Endothelial cell (in vitro differentiated cells): ENCODE data around the gene NXPE4. TPM values are rescaled to one million over a fixed set of nuclear protein-coding genes. Genes with fewer than 3 reads are reported as not detected.
"Not testable (repeated sequence)": the region's sequence is repeated elsewhere in the genome, so short reads cannot be mapped to it uniquely, and the experiment has no call there.

Source experiments
- DNase-seq: peaks from one replicate; pipeline ENCODE4 v3.0.0; 2021; ENCODE audit warnings: low spot score
- H3K27ac Mint-ChIP-seq: one replicate; pipeline ENCODE4 v1.8.0; 2021; ENCODE audit warnings: mixed read lengths, inconsistent platforms; ENCODE audit not compliant: unreplicated experiment
- H3K27me3 Mint-ChIP-seq: one replicate; pipeline ENCODE4 v1.8.0; 2021; ENCODE audit warnings: mild to moderate bottlenecking, moderate library complexity, mixed read lengths, inconsistent platforms; ENCODE audit not compliant: unreplicated experiment
- H3K36me3 Mint-ChIP-seq: one replicate; pipeline ENCODE4 v1.8.0; 2021; ENCODE audit warnings: mild to moderate bottlenecking, low read depth, mixed read lengths, inconsistent platforms; ENCODE audit not compliant: unreplicated experiment
- H3K4me1 Mint-ChIP-seq: one replicate; pipeline ENCODE4 v1.8.0; 2021; ENCODE audit warnings: mild to moderate bottlenecking, mixed read lengths, inconsistent platforms; ENCODE audit not compliant: unreplicated experiment
- H3K4me3 Mint-ChIP-seq: one replicate; pipeline ENCODE4 v1.8.0; 2021; ENCODE audit warnings: mild to moderate bottlenecking, mixed read lengths, inconsistent platforms; ENCODE audit not compliant: unreplicated experiment
- H3K9me3 Mint-ChIP-seq: one replicate; pipeline ENCODE4 v1.8.0; 2021; ENCODE audit warnings: mixed read lengths, inconsistent platforms; ENCODE audit not compliant: unreplicated experiment
- total RNA-seq: library from RNA; stranded (reverse); fragmentation: NEBNext Ultra II Directional; extraction: Animal tissue kit (Norgen Biotek cat#: 25700); gene quantifications from one replicate; pipeline ENCODE4 v1.2.1, GENCODE V29; 2021; ENCODE audit not compliant: unreplicated experiment
- TF ChIP-seq, protein P1 (sequence below): fragments of 200-600 bp; sonication (generic); IDR thresholded peaks from one replicate; pipeline ENCODE4 v1.5.0; 2021; ENCODE audit warnings: antibody characterized with exemption; ENCODE audit not compliant: unreplicated experiment

NXPE4 gene
- total RNA-seq, 1 donor from 2014 or later, result not detected

DNA sequence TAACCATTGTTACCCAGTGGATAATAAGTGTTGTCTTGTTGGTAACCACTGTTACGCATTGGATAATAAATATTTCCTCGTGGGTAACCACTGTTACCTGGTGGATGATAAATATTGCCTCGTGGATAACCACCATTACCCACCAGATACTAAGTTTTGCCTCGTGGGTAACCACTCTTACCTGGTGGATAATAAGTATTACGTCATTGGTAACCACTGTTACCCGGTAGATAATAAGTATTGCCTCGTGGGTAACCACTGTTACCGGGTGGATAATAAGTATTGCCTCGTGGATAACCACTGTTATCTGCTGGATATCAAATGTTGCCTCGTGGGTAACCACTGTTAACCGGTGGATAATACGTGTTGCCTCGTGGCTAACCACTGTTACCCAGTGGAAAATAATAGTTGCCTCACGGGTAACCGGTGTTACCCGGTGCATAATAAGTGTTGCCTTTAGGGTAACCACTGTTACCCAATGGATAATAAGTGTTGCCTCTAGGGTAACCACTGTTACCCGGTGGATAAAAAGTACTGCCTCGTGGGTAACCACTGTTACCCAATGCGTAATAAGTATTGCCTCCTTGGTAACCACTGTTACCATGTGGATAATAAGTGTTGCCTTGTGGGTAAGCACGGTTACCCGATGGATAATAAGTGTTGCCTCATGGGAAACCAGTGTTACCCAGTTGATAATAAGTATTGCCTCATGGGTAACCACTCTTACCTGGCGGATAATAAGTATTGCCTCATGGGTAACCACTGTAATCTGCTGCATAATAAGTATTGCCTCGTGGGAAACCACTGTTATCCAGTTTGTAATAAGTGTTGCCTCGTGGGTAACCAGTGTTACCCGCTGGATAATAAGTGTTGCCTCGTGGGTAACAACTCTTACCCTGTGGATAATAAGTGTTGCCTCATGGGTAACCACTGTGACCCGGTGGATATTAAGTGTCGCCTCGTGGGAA lies 21.9 kb upstream of the NXPE4 start:
- Mint-ChIP-seq H3K4me3 (no peak overlapping the region), H3K9me3 (no peaks in the 10 kb centered on the region), H3K36me3 (no peaks in the 10 kb centered on the region), H3K4me1 (no peaks in the 10 kb centered on the region), H3K27me3 (no peaks in the 10 kb centered on the region), H3K27ac (no peak overlapping the region)
- TF ChIP-seq, protein P1, sequence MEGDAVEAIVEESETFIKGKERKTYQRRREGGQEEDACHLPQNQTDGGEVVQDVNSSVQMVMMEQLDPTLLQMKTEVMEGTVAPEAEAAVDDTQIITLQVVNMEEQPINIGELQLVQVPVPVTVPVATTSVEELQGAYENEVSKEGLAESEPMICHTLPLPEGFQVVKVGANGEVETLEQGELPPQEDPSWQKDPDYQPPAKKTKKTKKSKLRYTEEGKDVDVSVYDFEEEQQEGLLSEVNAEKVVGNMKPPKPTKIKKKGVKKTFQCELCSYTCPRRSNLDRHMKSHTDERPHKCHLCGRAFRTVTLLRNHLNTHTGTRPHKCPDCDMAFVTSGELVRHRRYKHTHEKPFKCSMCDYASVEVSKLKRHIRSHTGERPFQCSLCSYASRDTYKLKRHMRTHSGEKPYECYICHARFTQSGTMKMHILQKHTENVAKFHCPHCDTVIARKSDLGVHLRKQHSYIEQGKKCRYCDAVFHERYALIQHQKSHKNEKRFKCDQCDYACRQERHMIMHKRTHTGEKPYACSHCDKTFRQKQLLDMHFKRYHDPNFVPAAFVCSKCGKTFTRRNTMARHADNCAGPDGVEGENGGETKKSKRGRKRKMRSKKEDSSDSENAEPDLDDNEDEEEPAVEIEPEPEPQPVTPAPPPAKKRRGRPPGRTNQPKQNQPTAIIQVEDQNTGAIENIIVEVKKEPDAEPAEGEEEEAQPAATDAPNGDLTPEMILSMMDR, result no peak
- DNase-seq, result no peak

DNA sequence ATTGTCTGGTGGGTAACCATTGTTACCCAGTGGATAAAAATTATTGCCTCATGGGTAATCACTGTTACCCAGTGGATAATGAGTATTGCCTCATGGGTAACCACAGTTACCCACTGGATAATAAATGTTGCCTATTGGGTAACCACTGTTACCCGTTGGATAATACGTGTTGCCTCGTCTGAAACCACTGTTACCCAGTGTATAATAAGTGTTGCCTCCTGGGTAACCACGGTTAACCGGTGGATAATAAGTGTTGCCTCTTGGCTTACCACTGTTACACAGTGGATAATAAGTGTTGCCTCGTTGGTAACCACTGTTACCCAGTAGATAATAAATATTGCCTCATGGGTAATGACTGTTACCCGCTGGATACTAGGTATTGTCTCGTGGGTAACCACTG lies 20.9 kb upstream of the NXPE4 start:
- Mint-ChIP-seq H3K4me3 (no peak overlapping the region), H3K9me3 (no peaks in the 10 kb centered on the region), H3K36me3 (no peaks in the 10 kb centered on the region), H3K27me3 (no peaks in the 10 kb centered on the region), H3K27ac (no peak overlapping the region), H3K4me1 (no peaks in the 10 kb centered on the region)
- TF ChIP-seq, protein P1, result no peak
- DNase-seq, result no peak

DNA sequence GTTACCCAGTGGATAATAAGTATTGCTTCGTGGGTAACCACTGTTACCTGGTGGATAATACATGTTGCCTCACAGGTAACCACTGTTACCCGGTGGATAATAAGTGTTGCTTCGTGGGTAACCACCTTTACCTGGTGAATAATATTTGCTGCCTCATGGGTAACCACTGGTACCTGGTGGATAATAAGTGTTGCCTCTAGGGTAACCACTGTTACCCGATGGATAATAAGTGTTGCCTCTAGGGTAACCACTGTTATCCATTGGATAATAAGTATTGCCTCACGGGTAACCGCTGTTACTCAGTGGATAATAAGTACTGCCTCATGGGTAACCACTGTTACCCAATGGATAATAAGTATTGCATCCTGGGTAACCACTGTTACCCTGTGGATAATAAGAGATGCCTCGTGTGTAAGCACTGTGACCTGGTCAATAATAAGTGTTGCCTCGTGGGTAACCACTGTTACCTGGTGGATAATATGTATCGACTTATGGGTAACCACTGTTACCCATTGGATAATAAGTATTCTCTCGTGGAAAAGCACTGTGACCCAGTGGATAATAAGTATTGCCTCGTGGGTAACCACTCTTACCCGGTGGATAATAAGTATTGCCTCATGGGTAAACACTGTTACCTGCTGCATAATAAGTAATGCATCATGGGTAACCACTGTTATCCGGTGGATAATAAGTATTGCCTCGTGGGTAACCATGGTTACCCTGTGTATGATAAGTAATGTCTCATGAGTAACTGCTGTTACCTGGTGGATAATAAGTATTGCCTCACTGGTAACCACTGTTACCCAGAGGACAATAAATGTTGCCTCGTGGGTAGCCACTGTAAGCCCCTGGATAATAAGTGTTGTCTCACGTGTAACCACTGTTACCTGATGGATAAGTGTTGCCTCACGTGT lies 20.1 kb upstream of the NXPE4 start:
- no peaks in the 10 kb centered on the region for H3K4me1 Mint-ChIP-seq
- H3K9me3 Mint-ChIP-seq, result no peaks in the 10 kb centered on the region
- no peak overlapping the region for H3K4me3 Mint-ChIP-seq
- no peaks in the 10 kb centered on the region for H3K36me3 Mint-ChIP-seq
- H3K27ac Mint-ChIP-seq, result no peak overlapping the region
- no peaks in the 10 kb centered on the region for H3K27me3 Mint-ChIP-seq
- no peak for DNase-seq
- TF ChIP-seq, protein P1, result no peak

DNA sequence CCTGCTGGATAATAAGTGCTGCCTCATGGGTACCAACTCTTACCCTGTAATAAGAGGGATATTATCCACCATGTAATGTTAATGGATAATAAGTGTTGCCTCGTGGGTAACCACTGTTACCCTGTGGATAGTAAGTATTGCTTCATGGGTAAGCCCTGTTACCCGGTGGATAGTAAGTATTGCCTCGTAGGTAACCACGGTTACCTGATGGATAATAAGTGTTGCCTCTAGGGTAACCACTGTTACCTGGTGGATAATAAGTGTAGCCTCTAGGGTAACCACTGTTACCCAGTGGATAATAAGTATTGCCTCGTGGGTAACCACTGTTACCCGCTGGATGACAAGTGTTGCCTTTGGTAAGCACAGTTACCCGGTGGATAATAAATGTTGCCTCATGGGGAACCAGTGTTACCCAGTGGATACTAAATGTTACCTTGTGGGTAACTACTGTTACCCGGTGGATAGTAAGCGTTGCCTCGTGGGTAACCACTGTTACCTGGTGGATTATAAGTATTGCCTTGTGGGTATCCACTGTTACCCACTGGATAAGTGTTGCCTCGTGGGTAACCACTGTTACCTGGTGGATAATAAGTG lies 18.6 kb upstream of the NXPE4 start:
- no peaks in the 10 kb centered on the region for H3K36me3 Mint-ChIP-seq
- H3K4me3 Mint-ChIP-seq, result no peak overlapping the region
- no peaks in the 10 kb centered on the region for H3K4me1 Mint-ChIP-seq
- no peak for DNase-seq
- H3K27me3 Mint-ChIP-seq, result no peaks in the 10 kb centered on the region
- no peaks in the 10 kb centered on the region for H3K9me3 Mint-ChIP-seq
- no peak overlapping the region for H3K27ac Mint-ChIP-seq
- TF ChIP-seq, protein P1, result no peak

DNA sequence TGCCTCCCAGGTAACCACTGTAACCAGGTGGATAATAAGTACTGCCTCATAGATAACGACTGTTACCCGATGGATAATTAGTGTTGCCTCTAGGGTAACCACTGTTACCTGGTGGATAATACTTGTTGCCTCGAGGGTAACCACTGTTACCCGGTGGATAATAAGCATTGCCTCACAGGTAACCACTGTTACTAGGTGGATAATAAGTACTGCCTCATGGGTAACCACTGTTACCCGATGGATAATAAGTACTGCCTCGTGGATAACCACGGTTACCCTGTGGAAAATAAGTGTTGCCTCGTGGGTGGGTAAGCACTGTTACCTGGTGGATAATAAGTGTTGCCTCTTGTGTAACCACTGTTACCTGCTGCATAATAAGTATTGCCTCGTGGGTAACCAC lies 17.5 kb upstream of the NXPE4 start:
- not testable (repeated sequence) for H3K27me3 Mint-ChIP-seq, H3K9me3 Mint-ChIP-seq, H3K4me3 Mint-ChIP-seq, H3K4me1 Mint-ChIP-seq, H3K27ac Mint-ChIP-seq, DNase-seq, H3K36me3 Mint-ChIP-seq
